ENCODE data around the gene SRRD.
"Not testable (repeated sequence)": the region's sequence is repeated elsewhere in the genome, so short reads cannot be mapped to it uniquely, and the experiment has no call there.

Gene SRRD

GRCh38 chr22:26483439-26484359 is at the start of gene SRRD, which contains the start of gene HPS4:
Gene SRRD (plus strand): TSS chr22:26483877. CDS start chr22:26483891, 14 bp downstream.
Gene HPS4 (minus strand): TSS chr22:26483783. CDS start chr22:26481762, 2,021 bp downstream.
- peak; percentile 94 for DNase-seq

GRCh38 chr22:26435327-26436093 is 48.2 kb upstream of the SRRD start:
- DNase-seq, result no peak

- no peak for DNase-seq
Observed at GRCh38 chr22:26436903-26437515, 46.7 kb upstream of the SRRD start.

- no peak for DNase-seq
Observed at GRCh38 chr22:26437694-26438392, 45.8 kb upstream of the SRRD start.

GRCh38 chr22:26438776-26439175 is 44.9 kb upstream of the SRRD start:
- DNase-seq, result not testable (repeated sequence)

- no peak for DNase-seq
Observed at GRCh38 chr22:26439559-26439958, 44.1 kb upstream of the SRRD start.

GRCh38 chr22:26442086-26442756 is 41.5 kb upstream of the SRRD start:
- DNase-seq, result peak; percentile 2

- DNase-seq, result no peak
Observed at GRCh38 chr22:26443901-26444690, 39.6 kb upstream of the SRRD start.

GRCh38 chr22:26444777-26445176 is 38.9 kb upstream of the SRRD start:
- DNase-seq, result no peak

GRCh38 chr22:26445577-26446275 is 38.0 kb upstream of the SRRD start:
- DNase-seq, result no peak

- DNase-seq, result no peak
Observed at GRCh38 chr22:26446808-26447515, 36.7 kb upstream of the SRRD start.

- DNase-seq, result no peak
Observed at GRCh38 chr22:26447584-26448329, 35.9 kb upstream of the SRRD start.

- DNase-seq, result no peak
Observed at GRCh38 chr22:26448334-26448733, 35.3 kb upstream of the SRRD start.

GRCh38 chr22:26448941-26449340 is 34.7 kb upstream of the SRRD start:
- DNase-seq, result peak; percentile 8

GRCh38 chr22:26450453-26451185 is 33.1 kb upstream of the SRRD start:
- DNase-seq, result peak; percentile 1

- DNase-seq, result peak; percentile 14
Observed at GRCh38 chr22:26452236-26453016, 31.3 kb upstream of the SRRD start.

- DNase-seq, result no peak
Observed at GRCh38 chr22:26453216-26453615, 30.5 kb upstream of the SRRD start.
